ENCODE data around the gene RNF213.

RNF213 gene

GRCh38 chr17:80260791-80261158 is at the start of gene RNF213:
RNF213 (plus strand) TSS chr17:80260852; CDS start chr17:80263682, 2,830 bp downstream.
- no peak for DNase-seq (ENCODE audit: low read depth in 2 of 3, low spot score in 2 of 3)

DNA sequence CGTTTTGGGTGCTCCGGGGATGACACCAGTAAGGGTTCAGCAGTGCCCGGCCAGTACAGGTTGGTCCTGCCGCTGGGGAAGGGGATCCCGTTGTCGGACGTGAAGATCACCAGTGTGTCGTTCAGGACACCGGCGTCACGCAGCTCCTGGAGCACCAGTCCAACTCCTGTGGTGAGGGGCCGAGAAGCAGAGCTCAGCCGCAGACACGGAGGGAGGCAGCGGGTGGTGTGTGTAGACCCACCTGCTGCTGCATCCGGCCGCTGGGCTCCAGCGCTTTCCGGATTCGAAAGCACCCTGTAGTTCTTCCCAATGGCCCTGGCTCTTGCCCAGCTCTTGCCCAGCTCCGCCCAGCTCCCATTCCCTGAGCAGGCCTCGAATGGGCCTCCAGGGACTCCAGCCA is 48.5 kb upstream of the RNF213 start:
- DNase-seq (ENCODE audit: low read depth in 2 of 3, low spot score in 2 of 3) = no peak

GRCh38 chr17:80212511-80212910 is 48.1 kb upstream of the RNF213 start:
- no peak for DNase-seq (ENCODE audit: low read depth in 2 of 3, low spot score in 2 of 3)

GRCh38 chr17:80212962-80213642 is 47.5 kb upstream of the RNF213 start:
- DNase-seq (ENCODE audit: low read depth in 2 of 3, low spot score in 2 of 3) = no peak

- DNase-seq (ENCODE audit: low read depth in 2 of 3, low spot score in 2 of 3) = no peak
Observed at GRCh38 chr17:80213643-80213975, 47.0 kb upstream of the RNF213 start.

- DNase-seq (ENCODE audit: low read depth in 2 of 3, low spot score in 2 of 3) = no peak
Observed at GRCh38 chr17:80214012-80214877, 46.4 kb upstream of the RNF213 start.

DNA sequence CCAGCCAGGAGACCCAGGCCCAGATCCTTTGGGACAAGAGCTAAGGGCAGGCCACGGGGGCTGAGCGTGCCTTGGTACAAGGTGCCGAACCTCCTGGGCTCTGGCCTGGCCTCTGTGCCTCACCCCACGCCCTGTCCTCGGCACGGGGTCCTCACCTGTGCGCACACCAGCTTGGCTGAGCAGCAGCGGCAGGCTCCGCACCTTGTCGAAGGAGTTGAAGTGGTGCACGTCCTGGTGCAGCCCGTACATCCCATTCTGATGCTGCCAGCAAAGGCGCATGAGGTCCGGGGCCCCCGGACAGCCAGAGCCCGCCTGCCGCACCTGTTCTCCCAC is 45.8 kb upstream of the RNF213 start:
- no peak for DNase-seq (ENCODE audit: low read depth in 2 of 3, low spot score in 2 of 3)

DNA sequence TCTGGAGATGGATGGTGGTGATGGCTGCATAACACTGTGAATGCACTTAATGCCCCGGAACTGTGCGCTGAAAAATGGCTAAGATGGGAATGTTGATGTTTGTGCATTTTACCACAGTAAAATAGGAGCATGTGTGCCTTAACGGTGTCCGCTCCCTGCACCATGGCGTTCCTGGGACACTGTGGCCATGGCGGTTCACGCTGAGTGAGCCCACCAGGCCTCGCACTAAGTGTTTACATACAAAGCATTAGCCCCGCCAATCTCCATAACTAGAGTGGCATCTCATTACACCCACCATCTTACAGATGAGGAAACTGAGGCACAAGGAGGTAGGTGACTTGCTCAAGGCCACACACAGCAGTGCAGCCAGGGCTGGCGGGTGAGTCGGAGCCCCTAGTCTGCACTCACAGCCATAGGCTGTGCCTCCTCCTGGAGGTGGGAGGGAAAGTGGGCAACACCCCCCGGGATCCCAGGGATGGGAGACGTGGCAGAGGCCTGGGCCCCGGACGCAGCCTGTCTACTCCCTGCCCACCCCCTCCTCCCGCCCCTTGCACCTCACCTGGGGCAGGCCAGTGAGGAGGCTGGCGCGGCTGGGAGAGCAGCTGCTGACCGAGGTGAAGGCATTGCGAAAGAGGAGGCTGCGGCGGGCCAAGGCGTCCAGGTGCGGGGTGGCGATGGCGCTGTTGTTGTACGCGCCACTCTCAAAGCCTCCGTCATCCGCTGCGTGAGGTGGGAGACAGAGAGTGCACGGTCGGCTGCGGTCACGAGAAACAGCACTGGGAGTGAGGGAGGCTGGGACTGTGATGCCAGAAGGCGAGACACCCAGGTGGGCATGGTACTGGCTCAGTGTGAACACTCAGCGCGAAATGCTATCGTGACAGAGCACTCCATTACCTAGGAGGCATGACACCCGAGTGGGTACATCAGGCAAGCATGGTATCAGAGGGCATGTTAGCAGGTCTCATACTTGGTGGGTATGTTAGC is 43.9 kb upstream of the RNF213 start:
- DNase-seq (ENCODE audit: low read depth in 2 of 3, low spot score in 2 of 3) = no peak

- no peak for DNase-seq (ENCODE audit: low read depth in 2 of 3, low spot score in 2 of 3)
Observed at GRCh38 chr17:80217703-80218362, 42.8 kb upstream of the RNF213 start.

GRCh38 chr17:80218391-80218790 is 42.3 kb upstream of the RNF213 start:
- DNase-seq (ENCODE audit: low read depth in 2 of 3, low spot score in 2 of 3) = no peak

GRCh38 chr17:80219013-80219762 is 41.5 kb upstream of the RNF213 start:
- peak; percentile 79 to 95 (median 92) for DNase-seq (ENCODE audit: low read depth in 2 of 3, low spot score in 2 of 3)

DNA sequence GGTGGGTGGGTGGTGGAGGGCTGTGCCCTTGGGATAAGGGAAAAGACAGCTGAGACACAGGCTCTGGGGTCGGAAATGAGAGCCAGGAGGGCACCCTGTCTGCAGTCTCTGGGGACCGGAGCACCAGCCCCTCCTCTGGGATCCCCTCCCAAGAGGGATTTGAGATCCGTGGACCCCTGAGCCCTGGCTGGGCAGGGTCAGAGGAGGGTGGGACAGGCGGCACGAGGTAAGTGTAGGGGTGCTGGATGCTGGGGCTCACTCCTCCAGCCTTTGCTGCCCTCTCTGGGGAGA is 40.9 kb upstream of the RNF213 start:
- no peak for DNase-seq (ENCODE audit: low read depth in 2 of 3, low spot score in 2 of 3)

DNA sequence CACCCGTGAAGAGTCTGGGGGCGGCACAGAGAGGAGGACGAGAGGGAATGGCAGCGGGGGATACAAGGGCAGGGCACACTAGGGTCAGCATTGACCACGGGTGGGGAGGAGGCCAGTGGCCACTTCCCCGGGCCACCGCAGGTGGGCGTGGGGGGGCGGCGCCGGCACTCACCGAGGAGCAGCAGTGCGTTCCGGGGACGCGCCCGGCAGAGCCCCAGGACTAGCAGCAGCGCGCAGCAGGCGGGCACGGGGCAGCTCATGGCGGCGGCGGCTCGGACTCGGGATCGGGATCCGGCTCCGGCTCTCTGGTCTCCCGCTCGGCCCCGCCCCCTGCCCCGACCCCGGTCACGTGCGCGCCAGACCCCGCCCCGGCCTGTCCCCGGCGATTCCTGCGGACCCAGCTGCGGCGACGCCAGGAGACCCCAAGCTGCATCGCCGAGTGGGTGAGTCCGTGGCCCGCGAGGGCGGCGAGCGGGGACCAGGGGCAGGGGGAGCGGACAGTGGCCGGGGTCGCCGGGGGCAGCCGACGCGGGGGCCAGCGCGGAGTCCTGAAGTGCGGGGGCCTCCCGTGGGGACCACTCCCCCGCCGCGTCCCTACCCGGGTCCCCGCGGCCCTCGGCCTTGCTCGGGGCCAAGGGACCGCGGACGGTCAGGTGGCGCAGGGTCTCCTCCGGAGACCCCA is 40.5 kb upstream of the RNF213 start, which contains the start of the genes SGSH and SLC26A11:
TSS of gene SGSH (minus strand) at position 280 of the 682 bp plus-strand sequence. CDS start at position 260, 20 bp downstream.
TSS of gene SLC26A11 (plus strand) at position 374 of the 682 bp plus-strand sequence. CDS start 1,134 bp downstream, outside the sequence.
- peak; percentile 19 to 43 (median 23) for DNase-seq (ENCODE audit: low read depth in 2 of 3, low spot score in 2 of 3)

DNA sequence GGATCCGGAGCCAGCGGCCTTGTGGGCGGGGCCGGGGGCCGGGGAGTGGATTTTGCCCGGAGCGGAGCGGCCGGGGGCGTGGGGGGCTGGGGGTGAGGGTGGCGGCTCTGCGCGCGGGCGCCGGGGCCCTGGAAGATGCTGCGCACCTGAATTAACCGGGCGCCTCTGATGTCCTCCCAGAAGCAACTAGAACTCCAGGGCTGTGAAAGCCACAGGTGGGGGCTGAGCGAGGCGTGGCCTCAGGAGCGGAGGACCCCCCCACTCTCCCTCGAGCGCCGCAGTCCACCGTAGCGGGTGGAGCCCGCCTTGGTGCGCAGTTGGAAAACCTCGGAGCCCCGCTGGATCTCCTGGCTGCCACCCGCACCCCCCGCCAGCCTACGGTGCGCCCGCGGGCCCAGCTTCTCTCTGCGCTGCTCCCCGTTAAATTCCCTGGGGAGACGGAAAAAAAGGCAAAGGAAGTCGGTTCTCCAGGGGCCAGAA is 39.9 kb upstream of the RNF213 start:
- DNase-seq (ENCODE audit: low read depth in 2 of 3, low spot score in 2 of 3) = no peak

GRCh38 chr17:80221351-80222105 is 39.1 kb upstream of the RNF213 start:
- DNase-seq (ENCODE audit: low read depth in 2 of 3, low spot score in 2 of 3) = no peak

GRCh38 chr17:80222376-80223141 is 38.1 kb upstream of the RNF213 start:
- no peak for DNase-seq (ENCODE audit: low read depth in 2 of 3, low spot score in 2 of 3)

GRCh38 chr17:80223142-80223815 is 37.4 kb upstream of the RNF213 start:
- DNase-seq (ENCODE audit: low read depth in 2 of 3, low spot score in 2 of 3) = no peak

Data from activated CD8-positive, alpha-beta memory T cell treated with anti-CD3 and anti-CD28 coated beads for 48 hours (primary cell).